A673 (cell line): Measurements from ENCODE around the gene EEIG1. TPM values are rescaled to one million over a fixed set of nuclear protein-coding genes. Genes with fewer than 3 reads are reported as not detected.

Experiments
- BruUV-seq: library from RNA; stranded (reverse); fragments of 400-500 nt; replicated peaks from 2 replicates; lab custom pipeline; 2021; lab: Mats Ljungman, UMichigan
- CTCF ChIA-PET: fragments of 300-600 bp; sonication (Branson Sonifier 250); formaldehyde crosslinking; loops from one replicate; lab custom pipeline; 2022; ENCODE audit warnings: antibody characterized with exemption; lab: Charles Lee
- POLR2A ChIA-PET: fragments of 300-600 bp; sonication (Branson Sonifier 250); formaldehyde crosslinking; loops from one replicate; lab custom pipeline; 2022; ENCODE audit warnings: antibody characterized with exemption; ENCODE audit not compliant: low non-redundant PET; lab: Charles Lee
- DNase-seq: peaks from one replicate; pipeline ENCODE4 v3.0.0-alpha.2; 2015; ENCODE audit warnings: low spot score
- H3K27ac ChIP-seq: fragments of 200-600 bp; sonication (generic); 2 replicates; pipeline ENCODE4 v1.5.1; 2016; ENCODE audit warnings: mixed run types, low read depth, mild to moderate bottlenecking, mixed read lengths, antibody characterized with exemption, low read length; ENCODE audit not compliant: poor library complexity, severe bottlenecking
- H3K27me3 ChIP-seq: fragments of 200-600 bp; sonication (generic); replicated peaks from 2 replicates; pipeline ENCODE4 v1.6.1; 2017; ENCODE audit warnings: mixed run types, low read depth, mild to moderate bottlenecking, mixed read lengths, antibody characterized with exemption, low read length; ENCODE audit not compliant: insufficient read depth, poor library complexity
- H3K36me3 ChIP-seq: fragments of 200-600 bp; sonication (generic); 2 replicates; pipeline ENCODE4 v1.6.1; 2016; ENCODE audit warnings: mixed run types, mild to moderate bottlenecking, mixed read lengths, antibody characterized with exemption, low read length; ENCODE audit not compliant: insufficient read depth, poor library complexity, severe bottlenecking
- H3K4me1 ChIP-seq: fragments of 200-600 bp; sonication (generic); 2 replicates; pipeline ENCODE4 v1.6.1; 2017; ENCODE audit warnings: mixed run types, mild to moderate bottlenecking, mixed read lengths, antibody characterized with exemption, low read length; ENCODE audit not compliant: insufficient read depth, poor library complexity, severe bottlenecking
- H3K4me3 ChIP-seq: fragments of 200-600 bp; sonication (generic); 2 replicates; pipeline ENCODE4 v1.5.1; 2016; ENCODE audit warnings: low read depth, mixed run types, mild to moderate bottlenecking, mixed read lengths, low read length; ENCODE audit not compliant: poor library complexity, severe bottlenecking
- H3K9me3 ChIP-seq: fragments of 200-600 bp; sonication (generic); 2 replicates; pipeline ENCODE4 v1.6.1; 2016; ENCODE audit warnings: mixed run types, low read depth, mild to moderate bottlenecking, mixed read lengths, antibody characterized with exemption, low read length; ENCODE audit not compliant: poor library complexity, severe bottlenecking
- CTCF ChIP-seq: fragments of 300-800, 200-600 bp; sonication (generic); conservative IDR thresholded peaks from 2 replicates; pipeline ENCODE4 v1.5.1; 2017; ENCODE audit warnings: low read depth, mild to moderate bottlenecking, antibody characterized with exemption, low read length, moderate library complexity, mixed read lengths
- EZH2 ChIP-seq: fragments of 200-600 bp; sonication (generic); IDR thresholded peaks from 2 replicates; pipeline ENCODE4 v1.6.1; 2017; ENCODE audit warnings: borderline replicate concordance, low read depth, mild to moderate bottlenecking, mixed read lengths, antibody characterized with exemption, low read length; ENCODE audit not compliant: poor library complexity, severe bottlenecking
- intact Hi-C: fragments of 100-400 bp; cut with micrococcal nuclease; formaldehyde crosslinking; loops from one replicate; pipeline ENCODE4 v1.10.0; 2022; ENCODE audit not compliant: unreplicated experiment
- total RNA-seq: library from RNA; stranded (reverse); gene quantifications from 2 replicates; pipeline ENCODE4 v1.2.3, GENCODE V29; 2021

Gene EEIG1
- total RNA-seq, 1 experiment from 2014 or later: 34.1 TPM

- no peak for TF ChIP-seq EZH2
- no peak for TF ChIP-seq CTCF
- no TSS peak for BruUV-seq
- intact Hi-C loops: no loop called here
- no peaks in the 10 kb centered on the region for H3K4me1 ChIP-seq
- no peak for DNase-seq
- ChIA-PET POLR2A (no interaction called here), CTCF (no interaction called here)
- H3K36me3 ChIP-seq: no peaks in the 10 kb centered on the region
- no peaks in the 10 kb centered on the region for H3K9me3 ChIP-seq
- H3K27me3 ChIP-seq: no peaks in the 10 kb centered on the region
- H3K4me3 ChIP-seq: no peak overlapping the region
- H3K27ac ChIP-seq: no peak overlapping the region
Measured at GRCh38 chr9:128003966-128004604, 23.3 kb upstream of the EEIG1 start.

GRCh38 chr9:128002959-128003358, 22.2 kb upstream of the EEIG1 start:
- no TSS peak for BruUV-seq
- POLR2A ChIA-PET: no interaction called here

GRCh38 chr9:128001779-128002298, 21.1 kb upstream of the EEIG1 start:
- ChIA-PET POLR2A (no interaction called here), CTCF (no interaction called here)
- no peak for TF ChIP-seq CTCF
- TF ChIP-seq EZH2: no peak
- H3K27me3 ChIP-seq: no peaks in the 10 kb centered on the region
- H3K36me3 ChIP-seq: no peaks in the 10 kb centered on the region
- DNase-seq: no peak
- H3K27ac ChIP-seq: no peak overlapping the region
- no peaks in the 10 kb centered on the region for H3K9me3 ChIP-seq
- intact Hi-C loops: no loop called here
- no TSS peak for BruUV-seq
- H3K4me3 ChIP-seq: no peak overlapping the region
- H3K4me1 ChIP-seq: no peaks in the 10 kb centered on the region

More at GRCh38 chr9:128002959-128003358, 22.2 kb upstream of the EEIG1 start:
- no peak for DNase-seq
- Histone ChIP-seq H3K4me3 (no peak overlapping the region), H3K4me1 (no peaks in the 10 kb centered on the region), H3K36me3 (no peaks in the 10 kb centered on the region), H3K27me3 (no peaks in the 10 kb centered on the region), H3K27ac (no peak overlapping the region), H3K9me3 (no peaks in the 10 kb centered on the region)
- TF ChIP-seq CTCF (no peak), EZH2 (no peak)
- intact Hi-C loops: no loop called here
- CTCF ChIA-PET: no interaction called here
